Endodermal cell (in vitro differentiated cells): Measurements from ENCODE around the gene ADISSP. TPM values are rescaled to one million over a fixed set of nuclear protein-coding genes. Genes with fewer than 3 reads are reported as not detected.

Experiments
- DNase-seq: peaks from one replicate; pipeline ENCODE4 v3.0.0-alpha.2; 2017
- H3K27ac ChIP-seq: 2 replicates; pipeline ENCODE4 v1.5.1; 2013; ENCODE audit warnings: mild to moderate bottlenecking, low read depth, low read length, moderate library complexity
- H3K27me3 ChIP-seq: 2 replicates; pipeline ENCODE4 v1.6.1; 2013; ENCODE audit warnings: mild to moderate bottlenecking, low read length, moderate library complexity; ENCODE audit not compliant: insufficient read depth, control insufficient read depth, poor library complexity, severe bottlenecking
- H3K36me3 ChIP-seq: 2 replicates; pipeline ENCODE4 v1.7.0; 2013; ENCODE audit warnings: mild to moderate bottlenecking, low read length, moderate library complexity; ENCODE audit not compliant: control insufficient read depth, insufficient read depth
- H3K4me1 ChIP-seq: one replicate; pipeline ENCODE4 v1.7.0; 2013; ENCODE audit warnings: low read length; ENCODE audit not compliant: control insufficient read depth, insufficient read depth
- H3K4me3 ChIP-seq: 2 replicates; pipeline ENCODE4 v1.5.1; 2013; ENCODE audit warnings: mild to moderate bottlenecking, low read length, moderate library complexity
- H3K9ac ChIP-seq: 2 replicates; pipeline ENCODE4 v1.6.1; 2013; ENCODE audit warnings: mild to moderate bottlenecking, low read length, moderate library complexity; ENCODE audit not compliant: poor library complexity, severe bottlenecking; ENCODE audit errors: extremely low read depth
- H3K9me3 ChIP-seq: 2 replicates; pipeline ENCODE4 v1.6.1; 2013; ENCODE audit warnings: mild to moderate bottlenecking, low read length, moderate library complexity; ENCODE audit not compliant: control insufficient read depth
- H3K27ac Mint-ChIP-seq: 2 replicates; pipeline ENCODE4 v1.8.0; 2020; ENCODE audit warnings: mixed read lengths
- H3K27me3 Mint-ChIP-seq: 2 replicates; pipeline ENCODE4 v1.8.0; 2021; ENCODE audit warnings: mild to moderate bottlenecking, mixed read lengths; ENCODE audit not compliant: insufficient read depth
- H3K36me3 Mint-ChIP-seq: 2 replicates; pipeline ENCODE4 v1.8.0; 2020; ENCODE audit warnings: low read depth, mixed read lengths
- H3K4me1 Mint-ChIP-seq: 2 replicates; pipeline ENCODE4 v1.8.0; 2020; ENCODE audit warnings: mixed read lengths
- H3K4me3 Mint-ChIP-seq: 2 replicates; pipeline ENCODE4 v1.8.0; 2020; ENCODE audit warnings: mild to moderate bottlenecking, moderate library complexity, mixed read lengths
- H3K9me3 Mint-ChIP-seq: 2 replicates; pipeline ENCODE4 v1.8.0; 2020; ENCODE audit warnings: mild to moderate bottlenecking, mixed read lengths
- WGBS, 2 experiments: methylation state at CpG; one replicate each; pipeline versions ENCODE4 v1.1.5 to v1.1.7; 2013; ENCODE audit warnings: missing lambda C conversion rate in 2 of 2, mixed read lengths in 1 of 2; ENCODE audit not compliant: insufficient coverage in 1 of 2, insufficient read length in 1 of 2; 5-methylcytosine and 5-hydroxymethylcytosine counted together
- total RNA-seq, 2 donors: library from RNA; stranded (reverse); fragmentation: NEBNext Ultra II Directional in 1 of 2; extraction: Animal tissue kit (Norgen Biotek cat#: 25700) in 1 of 2; gene quantifications; 2 replicates in 1 of 2; 3 replicates in 1 of 2; pipeline ENCODE4 v1.2.1, GENCODE V29; 2021
- TF ChIP-seq, protein P1 (sequence below): fragments of 200-600 bp; sonication (generic); conservative IDR thresholded peaks from 2 replicates; pipeline ENCODE4 v1.5.0; 2021; ENCODE audit warnings: antibody characterized with exemption, mild to moderate bottlenecking

The ADISSP gene
- total RNA-seq, 2 donors from 2014 or later: 38.8 to 43.3 TPM

GRCh38 chr20:3751305-3751674 is 16.3 kb downstream of the ADISSP start:
- H3K36me3 ChIP-seq: no peaks in the 10 kb centered on the region
- peaks cover 66% of the 10 kb centered on the region for H3K27me3 Mint-ChIP-seq
- peak overlapping the region; percentile 75 for H3K4me3 ChIP-seq
- no peak overlapping the region for H3K4me3 Mint-ChIP-seq
- no peak overlapping the region for H3K27ac Mint-ChIP-seq
- H3K9me3 ChIP-seq: no peaks in the 10 kb centered on the region
- no peak overlapping the region for H3K27ac ChIP-seq
- DNase-seq: peak; percentile 74
- 33 to 44% methylated on average over 17 to 31 of the region's 31 CpGs for WGBS, 2 experiments
- no peaks in the 10 kb centered on the region for H3K9me3 Mint-ChIP-seq
- no peaks in the 10 kb centered on the region for H3K4me1 ChIP-seq
- TF ChIP-seq, protein P1, sequence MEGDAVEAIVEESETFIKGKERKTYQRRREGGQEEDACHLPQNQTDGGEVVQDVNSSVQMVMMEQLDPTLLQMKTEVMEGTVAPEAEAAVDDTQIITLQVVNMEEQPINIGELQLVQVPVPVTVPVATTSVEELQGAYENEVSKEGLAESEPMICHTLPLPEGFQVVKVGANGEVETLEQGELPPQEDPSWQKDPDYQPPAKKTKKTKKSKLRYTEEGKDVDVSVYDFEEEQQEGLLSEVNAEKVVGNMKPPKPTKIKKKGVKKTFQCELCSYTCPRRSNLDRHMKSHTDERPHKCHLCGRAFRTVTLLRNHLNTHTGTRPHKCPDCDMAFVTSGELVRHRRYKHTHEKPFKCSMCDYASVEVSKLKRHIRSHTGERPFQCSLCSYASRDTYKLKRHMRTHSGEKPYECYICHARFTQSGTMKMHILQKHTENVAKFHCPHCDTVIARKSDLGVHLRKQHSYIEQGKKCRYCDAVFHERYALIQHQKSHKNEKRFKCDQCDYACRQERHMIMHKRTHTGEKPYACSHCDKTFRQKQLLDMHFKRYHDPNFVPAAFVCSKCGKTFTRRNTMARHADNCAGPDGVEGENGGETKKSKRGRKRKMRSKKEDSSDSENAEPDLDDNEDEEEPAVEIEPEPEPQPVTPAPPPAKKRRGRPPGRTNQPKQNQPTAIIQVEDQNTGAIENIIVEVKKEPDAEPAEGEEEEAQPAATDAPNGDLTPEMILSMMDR: peak; percentile 71
- no peak overlapping the region for H3K9ac ChIP-seq
- peaks cover 4% of the 10 kb centered on the region for H3K4me1 Mint-ChIP-seq
- no peaks in the 10 kb centered on the region for H3K36me3 Mint-ChIP-seq
- H3K27me3 ChIP-seq: peaks cover 59% of the 10 kb centered on the region

- Mint-ChIP-seq H3K36me3 (no peaks in the 10 kb centered on the region), H3K27ac (no peak overlapping the region), H3K27me3 (peaks cover 78% of the 10 kb centered on the region), H3K4me1 (peaks cover 4% of the 10 kb centered on the region), H3K4me3 (peak overlapping the region; percentile 37), H3K9me3 (no peaks in the 10 kb centered on the region)
- Histone ChIP-seq H3K9me3 (no peaks in the 10 kb centered on the region), H3K36me3 (no peaks in the 10 kb centered on the region), H3K27ac (no peak overlapping the region), H3K4me3 (no peak overlapping the region), H3K4me1 (no peaks in the 10 kb centered on the region), H3K27me3 (peaks cover 59% of the 10 kb centered on the region), H3K9ac (no peak overlapping the region)
- 23 to 35% methylated on average over 26 to 72 of the region's 72 CpGs for WGBS, 2 experiments
- peak; percentile 93 for DNase-seq
- TF ChIP-seq, protein P1: peak; percentile 98
These were observed 17.6 kb downstream of the ADISSP start for GRCh38 chr20:3749689-3750531.

GRCh38 chr20:3749087-3749688 is 18.4 kb downstream of the ADISSP start:
- Histone ChIP-seq H3K27me3 (peaks cover 65% of the 10 kb centered on the region), H3K4me1 (no peaks in the 10 kb centered on the region), H3K4me3 (no peak overlapping the region), H3K27ac (no peak overlapping the region), H3K9me3 (no peaks in the 10 kb centered on the region), H3K36me3 (no peaks in the 10 kb centered on the region), H3K9ac (no peak overlapping the region)
- Mint-ChIP-seq H3K4me3 (no peak overlapping the region), H3K9me3 (no peaks in the 10 kb centered on the region), H3K36me3 (no peaks in the 10 kb centered on the region), H3K27me3 (peaks cover 85% of the 10 kb centered on the region), H3K27ac (no peak overlapping the region), H3K4me1 (peaks cover 6% of the 10 kb centered on the region)
- no peak for DNase-seq
- TF ChIP-seq, protein P1: no peak
- WGBS, 2 experiments: 80 to 83% methylated on average over 8 to 24 of the region's 24 CpGs
